ENCODE data around the gene MBOAT1. TPM values are rescaled to one million over a fixed set of nuclear protein-coding genes. Genes with fewer than 3 reads are reported as not detected.
"Not testable (repeated sequence)": the region's sequence is repeated elsewhere in the genome, so short reads cannot be mapped to it uniquely, and the experiment has no call there.

Gene MBOAT1, protein sequence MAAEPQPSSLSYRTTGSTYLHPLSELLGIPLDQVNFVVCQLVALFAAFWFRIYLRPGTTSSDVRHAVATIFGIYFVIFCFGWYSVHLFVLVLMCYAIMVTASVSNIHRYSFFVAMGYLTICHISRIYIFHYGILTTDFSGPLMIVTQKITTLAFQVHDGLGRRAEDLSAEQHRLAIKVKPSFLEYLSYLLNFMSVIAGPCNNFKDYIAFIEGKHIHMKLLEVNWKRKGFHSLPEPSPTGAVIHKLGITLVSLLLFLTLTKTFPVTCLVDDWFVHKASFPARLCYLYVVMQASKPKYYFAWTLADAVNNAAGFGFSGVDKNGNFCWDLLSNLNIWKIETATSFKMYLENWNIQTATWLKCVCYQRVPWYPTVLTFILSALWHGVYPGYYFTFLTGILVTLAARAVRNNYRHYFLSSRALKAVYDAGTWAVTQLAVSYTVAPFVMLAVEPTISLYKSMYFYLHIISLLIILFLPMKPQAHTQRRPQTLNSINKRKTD
- total RNA-seq (ENCODE audit: insufficient read depth, low replicate concordance): 0.72 TPM

DNA sequence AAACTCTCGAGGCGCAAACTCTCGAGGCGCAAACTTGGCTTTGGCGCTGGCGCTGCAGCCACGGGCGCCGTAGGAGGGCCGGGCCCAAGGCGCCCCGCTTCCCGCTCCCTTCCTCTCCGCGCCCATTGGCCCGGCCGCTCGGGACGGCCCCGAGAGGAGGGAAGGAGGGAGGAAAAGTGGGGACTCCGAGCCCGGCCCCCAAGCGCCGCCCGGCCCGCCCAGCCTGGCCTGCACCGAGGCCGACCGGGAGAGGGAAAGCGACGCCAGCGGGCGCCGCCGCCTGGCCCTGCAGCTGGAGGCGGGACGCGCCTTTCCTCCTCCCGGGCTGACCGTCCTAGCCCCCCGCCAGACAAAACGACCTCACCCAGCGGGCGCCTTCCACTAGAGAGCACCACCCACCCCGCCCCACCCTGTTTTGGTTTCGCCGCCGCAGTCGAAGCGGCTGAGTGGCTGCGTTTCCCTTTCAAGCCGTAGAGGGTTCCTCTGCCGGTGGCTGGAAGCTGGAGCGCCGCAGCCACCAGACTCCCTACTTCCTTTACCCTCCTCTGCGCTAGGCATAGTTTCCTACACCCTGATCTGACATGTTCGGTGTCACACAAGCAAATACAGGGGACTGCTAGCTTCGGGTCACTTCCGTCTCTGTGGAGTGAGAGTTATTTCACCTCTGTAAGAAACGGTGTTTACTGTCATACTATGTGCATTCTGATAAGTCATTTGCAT is at the start of gene MBOAT1:
Gene MBOAT1, minus strand, starts transcription at position 78 of the 720 bp plus-strand sequence. CDS start 235 bp downstream, outside the sequence.
- peak; percentile 97 for DNase-seq (ENCODE audit: low spot score)

- no peak for DNase-seq (ENCODE audit: low spot score)
Observed at GRCh38 chr6:20261685-20262084, 49.4 kb upstream of the MBOAT1 start.

DNA sequence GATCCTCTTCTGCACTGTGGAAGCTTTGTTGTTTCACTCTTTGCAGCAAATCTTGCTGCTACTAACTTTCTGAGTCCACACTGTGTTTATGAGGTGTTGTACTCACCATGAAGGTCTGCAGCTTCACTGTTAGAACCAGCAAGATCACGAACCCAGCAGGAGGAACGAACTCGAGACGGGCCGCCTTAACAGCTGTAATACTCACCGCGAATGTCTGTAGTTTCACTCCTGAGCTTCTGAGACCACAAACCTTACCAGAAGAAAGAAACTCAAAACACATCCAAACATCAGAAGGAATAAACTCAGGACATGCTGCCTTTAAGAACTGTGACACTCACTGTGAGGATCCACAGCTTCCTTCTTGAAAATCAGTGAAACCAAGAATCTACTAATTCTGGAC is 48.1 kb upstream of the MBOAT1 start:
- DNase-seq (ENCODE audit: low spot score): no peak

GRCh38 chr6:20259316-20260049 is 47.2 kb upstream of the MBOAT1 start:
- DNase-seq (ENCODE audit: low spot score): no peak

- DNase-seq (ENCODE audit: low spot score): no peak
Observed at GRCh38 chr6:20255428-20255827, 43.2 kb upstream of the MBOAT1 start.

GRCh38 chr6:20254295-20254694 is 42.0 kb upstream of the MBOAT1 start:
- no peak for DNase-seq (ENCODE audit: low spot score)

DNA sequence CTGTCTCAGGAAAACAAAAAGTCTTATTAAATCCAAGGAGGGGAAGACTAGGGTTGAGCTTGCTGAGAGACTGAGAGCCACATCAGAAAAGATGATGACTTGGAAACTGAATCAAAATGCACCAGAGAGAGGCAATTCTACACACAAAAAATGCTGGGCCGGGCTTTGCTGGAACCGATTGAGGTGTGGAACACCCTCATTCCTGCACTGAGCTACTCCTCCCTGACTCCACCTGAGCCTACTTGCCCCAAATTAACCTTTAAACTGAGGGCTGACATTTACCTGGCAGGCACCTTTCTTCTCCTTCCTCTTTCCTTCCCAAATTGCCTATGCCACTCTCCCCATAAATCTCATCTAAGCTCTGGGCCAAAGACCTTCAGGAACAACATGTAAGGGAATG is 40.8 kb upstream of the MBOAT1 start:
- no peak for DNase-seq (ENCODE audit: low spot score)

GRCh38 chr6:20252311-20252710 is 40.0 kb upstream of the MBOAT1 start:
- DNase-seq (ENCODE audit: low spot score): no peak

- DNase-seq (ENCODE audit: low spot score): no peak
Observed at GRCh38 chr6:20251525-20251924, 39.3 kb upstream of the MBOAT1 start.

- no peak for DNase-seq (ENCODE audit: low spot score)
Observed at GRCh38 chr6:20246125-20246524, 33.9 kb upstream of the MBOAT1 start.

DNA sequence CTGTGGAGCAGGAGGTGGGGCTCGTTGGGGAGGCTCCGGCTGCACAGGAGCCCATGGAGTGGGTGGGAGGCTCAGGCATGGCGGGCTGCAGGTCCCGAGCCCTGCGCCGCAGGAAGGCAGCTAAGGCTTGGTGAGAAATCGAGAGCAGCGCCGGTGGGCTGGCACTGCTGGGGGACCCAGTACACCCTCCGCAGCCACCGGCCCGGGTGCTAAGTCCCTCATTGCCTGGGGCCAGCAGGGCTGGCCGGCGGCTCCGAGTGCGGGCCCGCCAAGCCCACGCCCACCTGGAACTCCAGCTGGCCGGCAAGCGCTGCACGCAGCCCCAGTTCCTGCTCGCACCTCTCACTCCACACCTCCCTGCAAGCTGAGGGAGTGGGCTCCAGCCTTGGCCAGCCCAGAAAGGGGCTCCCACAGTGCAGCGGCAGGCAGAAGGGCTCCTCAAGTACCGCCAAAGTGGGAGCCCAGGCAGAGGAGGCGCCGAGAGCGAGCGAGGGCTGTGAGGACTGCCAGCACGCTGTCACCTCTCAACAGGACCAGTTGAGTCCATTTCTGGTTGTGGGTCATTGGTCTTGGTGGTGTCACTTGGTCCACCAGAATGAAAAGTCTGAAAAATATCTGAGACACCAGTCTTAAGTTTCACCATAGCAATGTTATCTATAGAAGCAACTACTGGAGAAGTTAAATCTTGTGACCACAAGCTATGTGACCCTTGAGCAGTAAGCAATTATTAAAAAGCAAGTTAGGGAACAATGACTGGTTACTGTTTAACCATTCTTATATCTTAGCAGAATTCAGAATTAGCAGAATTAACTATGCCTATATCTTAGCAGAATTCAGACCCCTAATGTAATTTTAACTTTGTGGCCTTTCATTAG is 32.8 kb upstream of the MBOAT1 start:
- DNase-seq (ENCODE audit: low spot score): not testable (repeated sequence)

- no peak for DNase-seq (ENCODE audit: low spot score)
Observed at GRCh38 chr6:20243288-20243687, 31.0 kb upstream of the MBOAT1 start.

- DNase-seq (ENCODE audit: low spot score): no peak
Observed at GRCh38 chr6:20242397-20242796, 30.1 kb upstream of the MBOAT1 start.

DNA sequence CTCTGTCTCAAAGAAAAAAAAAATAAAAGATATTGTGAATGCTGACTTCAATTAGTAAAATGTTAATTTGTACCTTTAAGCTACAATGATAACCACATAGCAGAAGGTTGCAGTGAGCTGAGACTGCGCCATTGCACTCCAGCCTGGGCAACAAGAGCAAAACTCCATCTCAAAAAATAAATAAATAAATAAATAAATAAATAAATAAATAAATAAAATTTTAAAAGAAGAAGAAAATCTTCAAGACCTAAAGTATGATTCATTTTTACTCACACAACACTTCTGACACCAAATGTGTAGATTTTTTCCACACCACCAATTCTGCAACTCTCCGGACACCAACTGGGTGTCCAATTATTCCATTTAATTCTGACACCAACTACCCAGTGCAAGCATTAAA is 28.8 kb upstream of the MBOAT1 start:
- no peak for DNase-seq (ENCODE audit: low spot score)

DNA sequence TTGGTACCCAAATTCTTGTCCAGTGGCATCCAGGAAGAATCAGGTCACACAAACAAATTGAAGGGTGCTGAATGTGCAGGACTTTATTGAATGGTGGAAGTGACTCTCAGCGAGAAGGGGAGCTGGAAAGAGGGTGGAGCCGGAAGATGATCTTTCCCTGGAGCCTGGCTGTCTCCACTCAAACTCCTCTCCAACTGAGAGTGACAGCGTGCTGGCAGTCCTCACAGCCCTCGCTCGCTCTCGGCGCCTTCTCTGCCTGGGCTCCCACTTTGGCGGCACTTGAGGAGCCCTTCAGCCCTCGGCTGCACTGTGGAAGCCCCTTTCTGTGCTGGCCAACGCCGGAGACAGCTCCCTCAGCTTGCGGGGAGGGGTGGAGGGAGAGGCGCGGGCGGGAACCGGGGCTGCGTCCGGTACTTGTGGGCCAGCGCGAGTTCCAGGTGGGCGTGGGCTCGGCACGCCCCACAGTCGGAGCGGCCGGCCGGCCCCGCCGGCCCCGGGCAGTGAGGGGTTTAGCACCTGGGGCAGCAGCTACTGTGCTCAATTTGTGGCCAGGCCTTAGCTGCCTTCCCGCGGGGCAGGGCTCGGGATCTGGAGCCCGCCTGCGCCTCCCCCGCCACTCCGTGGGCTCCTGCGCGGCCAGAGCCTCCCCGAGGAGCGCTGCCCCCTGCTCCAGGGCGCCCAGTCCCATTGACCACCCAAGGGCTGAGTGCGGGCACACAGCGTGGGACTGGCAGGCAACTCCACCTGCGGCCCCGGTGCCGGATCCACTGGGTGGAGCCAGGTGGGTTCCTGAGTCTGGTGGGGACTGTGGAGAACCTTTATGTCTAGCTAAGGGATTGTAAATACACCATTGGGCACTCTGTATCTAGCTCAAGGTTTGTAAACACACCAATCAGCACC is 26.7 kb upstream of the MBOAT1 start:
- no peak for DNase-seq (ENCODE audit: low spot score)

GRCh38 chr6:20237677-20238460 is 25.6 kb upstream of the MBOAT1 start:
- DNase-seq (ENCODE audit: low spot score): no peak

- DNase-seq (ENCODE audit: low spot score): no peak
Observed at GRCh38 chr6:20236909-20237600, 24.8 kb upstream of the MBOAT1 start.

GRCh38 chr6:20236344-20236743 is 24.1 kb upstream of the MBOAT1 start:
- DNase-seq (ENCODE audit: low spot score): no peak

DNA sequence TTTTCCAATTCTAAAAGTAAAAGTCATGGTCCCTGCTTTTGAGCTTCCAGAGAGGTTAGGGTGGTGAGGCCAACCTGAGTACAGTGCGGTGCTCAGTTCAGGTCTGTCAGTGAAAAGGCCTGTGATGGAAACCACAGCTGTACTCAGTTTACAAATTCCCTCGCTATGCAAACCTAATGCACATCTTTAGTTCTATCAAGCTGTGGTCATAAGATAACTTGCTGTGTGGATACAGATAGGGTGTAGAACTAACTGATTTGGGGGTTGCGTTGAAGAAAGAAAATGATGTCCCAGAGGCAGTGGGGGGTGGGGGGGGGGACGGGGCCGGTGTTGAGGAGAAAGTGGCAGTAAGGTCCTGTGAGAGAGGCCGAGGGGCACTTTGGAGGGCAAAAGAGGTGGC is 22.8 kb upstream of the MBOAT1 start:
- no peak for DNase-seq (ENCODE audit: low spot score)

Measured in umbilical cord (tissue), 2 donors.